Osteoblast (primary cell): ENCODE results near the gene GHDC. TPM values are rescaled to one million over a fixed set of nuclear protein-coding genes. Genes with fewer than 3 reads are reported as not detected.

Source experiments
- DNase-seq: peaks from one replicate; pipeline ENCODE4 v3.0.0; 2011; ENCODE audit warnings: low spot score, mixed read lengths; ENCODE audit not compliant: insufficient read length; ENCODE audit errors: missing footprints
- H2AFZ ChIP-seq: 2 replicates; pipeline ENCODE4 v1.6.0; 2011; ENCODE audit warnings: mild to moderate bottlenecking, low read length
- H3K27ac ChIP-seq: 2 replicates; pipeline ENCODE4 v1.5.1; 2011; ENCODE audit warnings: mild to moderate bottlenecking, low read depth, low read length, moderate library complexity
- H3K27me3 ChIP-seq: 2 replicates; pipeline ENCODE4 v1.6.0; 2012; ENCODE audit warnings: mild to moderate bottlenecking, control low read depth, inconsistent platforms, low read length, moderate library complexity; ENCODE audit not compliant: insufficient read depth
- H3K36me3 ChIP-seq: 2 replicates; pipeline ENCODE4 v1.5.1; 2011; ENCODE audit warnings: mild to moderate bottlenecking, low read length, control low read depth, moderate library complexity; ENCODE audit not compliant: insufficient read depth
- H3K4me1 ChIP-seq: 2 replicates; pipeline ENCODE4 v1.5.1; 2011; ENCODE audit warnings: mild to moderate bottlenecking, low read length, control low read depth, moderate library complexity; ENCODE audit not compliant: insufficient read depth
- H3K4me2 ChIP-seq: 2 replicates; pipeline ENCODE4 v1.6.0; 2011; ENCODE audit warnings: mild to moderate bottlenecking, low read length; ENCODE audit not compliant: insufficient read depth
- H3K4me3 ChIP-seq: fragments of 200-600 bp; sonication (generic); 3 replicates; pipeline ENCODE4 v1.5.1; 2012; ENCODE audit warnings: mild to moderate bottlenecking, low read length, inconsistent platforms; ENCODE audit not compliant: insufficient read depth
- H3K79me2 ChIP-seq: 2 replicates; pipeline ENCODE4 v1.6.0; 2012; ENCODE audit warnings: mild to moderate bottlenecking, low read length, control low read depth, inconsistent platforms; ENCODE audit not compliant: insufficient read depth
- H3K9me3 ChIP-seq: 2 replicates; pipeline ENCODE4 v1.5.1; 2011; ENCODE audit warnings: low read depth, low read length, control low read depth
- H4K20me1 ChIP-seq: 2 replicates; pipeline ENCODE4 v1.6.0; 2012; ENCODE audit warnings: mild to moderate bottlenecking, low read length, control low read depth; ENCODE audit not compliant: insufficient read depth
- total RNA-seq: library from RNA; depleted of rRNA; stranded (reverse); fragments of >200 nt; gene quantifications from 2 replicates; pipeline ENCODE4 v1.2.3, GENCODE V29; 2012
- TF ChIP-seq, protein P1 (sequence below): IDR thresholded peaks from 2 replicates; pipeline ENCODE4 v1.5.1; 2011; ENCODE audit warnings: mild to moderate bottlenecking, low read depth, low read length, moderate library complexity; ENCODE audit errors: extremely low read depth

Gene GHDC
- total RNA-seq, 1 donor = 31.8 TPM

DNA sequence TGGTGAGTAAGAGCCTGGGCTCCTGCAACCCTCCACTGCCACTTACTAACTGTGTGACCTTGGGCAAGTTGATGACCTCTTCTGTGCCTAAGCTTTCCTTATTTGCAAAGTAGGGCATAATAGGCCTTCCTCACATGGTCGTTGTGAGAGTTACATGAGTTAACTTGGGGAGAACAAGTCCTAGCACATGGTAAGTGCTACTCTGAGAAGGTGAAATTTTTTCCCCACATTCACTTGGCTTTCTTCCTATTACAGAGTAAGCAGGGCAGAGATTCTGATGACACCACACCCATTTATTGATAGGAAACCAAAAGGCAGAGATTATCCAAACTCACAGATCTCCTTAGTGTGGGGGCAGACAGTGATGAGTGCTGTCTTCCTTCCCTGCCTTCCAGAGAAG, 15.0 kb downstream of the GHDC start:
- Histone ChIP-seq H3K9me3 (no peaks in the 10 kb centered on the region), H2AFZ (no peak overlapping the region), H3K27me3 (peaks cover 41% of the 10 kb centered on the region), H3K79me2 (no peaks in the 10 kb centered on the region), H3K27ac (no peak overlapping the region), H3K4me1 (peaks cover 23% of the 10 kb centered on the region), H3K4me2 (no peak overlapping the region), H3K4me3 (no peak overlapping the region), H4K20me1 (no peaks in the 10 kb centered on the region), H3K36me3 (no peaks in the 10 kb centered on the region)
- TF ChIP-seq, protein P1, sequence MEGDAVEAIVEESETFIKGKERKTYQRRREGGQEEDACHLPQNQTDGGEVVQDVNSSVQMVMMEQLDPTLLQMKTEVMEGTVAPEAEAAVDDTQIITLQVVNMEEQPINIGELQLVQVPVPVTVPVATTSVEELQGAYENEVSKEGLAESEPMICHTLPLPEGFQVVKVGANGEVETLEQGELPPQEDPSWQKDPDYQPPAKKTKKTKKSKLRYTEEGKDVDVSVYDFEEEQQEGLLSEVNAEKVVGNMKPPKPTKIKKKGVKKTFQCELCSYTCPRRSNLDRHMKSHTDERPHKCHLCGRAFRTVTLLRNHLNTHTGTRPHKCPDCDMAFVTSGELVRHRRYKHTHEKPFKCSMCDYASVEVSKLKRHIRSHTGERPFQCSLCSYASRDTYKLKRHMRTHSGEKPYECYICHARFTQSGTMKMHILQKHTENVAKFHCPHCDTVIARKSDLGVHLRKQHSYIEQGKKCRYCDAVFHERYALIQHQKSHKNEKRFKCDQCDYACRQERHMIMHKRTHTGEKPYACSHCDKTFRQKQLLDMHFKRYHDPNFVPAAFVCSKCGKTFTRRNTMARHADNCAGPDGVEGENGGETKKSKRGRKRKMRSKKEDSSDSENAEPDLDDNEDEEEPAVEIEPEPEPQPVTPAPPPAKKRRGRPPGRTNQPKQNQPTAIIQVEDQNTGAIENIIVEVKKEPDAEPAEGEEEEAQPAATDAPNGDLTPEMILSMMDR = no peak
- DNase-seq = peak; percentile 62

DNA sequence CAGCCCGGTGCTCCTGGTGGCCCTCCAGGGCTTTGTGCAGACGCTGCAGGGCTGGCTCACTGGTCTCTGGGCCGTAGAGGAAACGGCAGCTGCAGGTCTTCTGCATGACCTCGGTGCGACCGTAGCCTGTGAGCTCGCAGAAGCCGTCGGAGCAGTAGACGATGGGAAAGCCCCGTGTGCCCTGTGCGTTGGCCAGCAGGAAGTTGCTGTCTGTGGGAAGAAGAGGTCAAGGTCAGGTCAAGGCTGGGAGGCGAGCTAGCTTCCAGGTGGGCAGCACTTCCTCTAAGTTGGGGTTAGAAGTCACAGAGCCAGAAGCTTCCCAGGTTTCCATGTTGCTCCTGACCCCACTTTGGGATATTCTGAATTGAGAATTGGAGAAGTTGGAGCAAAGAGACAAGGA, 15.5 kb downstream of the GHDC start:
- H3K36me3 ChIP-seq = no peaks in the 10 kb centered on the region
- no peaks in the 10 kb centered on the region for H3K9me3 ChIP-seq
- H3K27ac ChIP-seq = no peak overlapping the region
- no peak overlapping the region for H3K4me3 ChIP-seq
- TF ChIP-seq, protein P1 = no peak
- no peaks in the 10 kb centered on the region for H4K20me1 ChIP-seq
- no peak overlapping the region for H2AFZ ChIP-seq
- no peaks in the 10 kb centered on the region for H3K79me2 ChIP-seq
- H3K4me2 ChIP-seq = no peak overlapping the region
- peaks cover 41% of the 10 kb centered on the region for H3K27me3 ChIP-seq
- DNase-seq = peak; percentile 79
- H3K4me1 ChIP-seq = peaks cover 22% of the 10 kb centered on the region

DNA sequence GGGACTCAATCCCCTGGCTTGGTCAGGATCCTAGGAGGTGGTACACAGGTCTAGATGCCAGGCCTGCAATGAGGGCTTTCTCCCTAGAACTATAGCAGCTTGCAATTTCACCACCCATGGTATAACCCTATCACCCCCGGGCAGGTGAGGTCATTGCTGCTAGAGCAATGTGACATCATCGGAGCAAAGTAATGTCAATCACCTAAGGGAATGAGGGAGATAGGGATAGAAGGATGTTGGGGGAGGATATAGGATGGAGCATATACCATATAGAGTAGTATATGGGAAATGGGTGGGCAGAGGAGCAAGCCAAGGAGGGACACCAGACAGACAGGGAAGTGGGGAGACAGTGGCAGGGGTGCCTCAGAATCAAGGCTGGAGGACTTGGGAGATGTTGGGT, 16.6 kb downstream of the GHDC start:
- TF ChIP-seq, protein P1 = no peak
- Histone ChIP-seq H3K27me3 (peaks cover 47% of the 10 kb centered on the region), H3K36me3 (no peaks in the 10 kb centered on the region), H3K27ac (no peak overlapping the region), H3K4me3 (no peak overlapping the region), H3K9me3 (no peaks in the 10 kb centered on the region), H3K4me1 (peaks cover 12% of the 10 kb centered on the region), H2AFZ (no peak overlapping the region), H3K79me2 (no peaks in the 10 kb centered on the region), H4K20me1 (no peaks in the 10 kb centered on the region), H3K4me2 (no peak overlapping the region)
- peak; percentile 63 for DNase-seq

DNA sequence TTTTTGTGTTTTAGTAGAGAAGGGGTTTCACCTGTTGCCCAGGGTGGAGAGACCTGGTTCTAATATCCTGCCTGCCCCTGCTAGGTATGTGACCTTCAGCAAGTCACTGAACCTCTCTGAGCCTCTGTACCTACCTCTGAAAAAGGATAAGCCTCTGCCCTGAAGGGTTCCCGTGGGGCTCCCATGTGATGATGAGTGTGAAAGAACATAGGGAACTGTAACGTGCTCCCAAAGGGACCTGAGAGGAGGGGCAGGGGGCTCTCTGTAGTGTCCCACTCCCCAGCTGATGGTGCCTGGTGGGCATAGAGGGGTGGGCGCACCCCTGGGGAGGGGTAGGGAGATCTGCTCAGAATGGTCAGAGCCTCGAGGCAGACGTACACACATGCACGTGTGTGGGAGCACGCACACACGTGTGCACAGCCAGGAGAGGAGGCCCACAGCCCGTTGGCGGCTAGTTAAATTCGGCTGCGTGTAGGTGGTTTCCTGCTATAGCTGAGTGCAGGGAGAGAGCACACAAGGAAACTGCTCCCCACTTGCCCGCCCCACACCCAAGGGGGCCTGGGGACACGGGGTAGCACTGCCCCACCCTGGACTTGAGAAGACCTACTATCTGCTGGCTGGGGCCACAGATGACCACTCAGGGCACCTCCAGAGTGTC, 20.0 kb downstream of the GHDC start:
- TF ChIP-seq, protein P1 = no peak

More for the DNA sequence above, 20.0 kb downstream of the GHDC start:
- Histone ChIP-seq H2AFZ (no peak overlapping the region), H3K79me2 (no peaks in the 10 kb centered on the region), H3K9me3 (no peaks in the 10 kb centered on the region), H3K36me3 (no peaks in the 10 kb centered on the region), H3K27me3 (peaks cover 30% of the 10 kb centered on the region), H3K4me3 (no peak overlapping the region), H4K20me1 (no peaks in the 10 kb centered on the region), H3K27ac (no peak overlapping the region), H3K4me2 (no peak overlapping the region), H3K4me1 (no peaks in the 10 kb centered on the region)
- DNase-seq = peak; percentile 81
